Measurements from ENCODE around the gene SLC15A3.
"Not testable (repeated sequence)": the region's sequence is repeated elsewhere in the genome, so short reads cannot be mapped to it uniquely, and the experiment has no call there.

SLC15A3 gene

DNA sequence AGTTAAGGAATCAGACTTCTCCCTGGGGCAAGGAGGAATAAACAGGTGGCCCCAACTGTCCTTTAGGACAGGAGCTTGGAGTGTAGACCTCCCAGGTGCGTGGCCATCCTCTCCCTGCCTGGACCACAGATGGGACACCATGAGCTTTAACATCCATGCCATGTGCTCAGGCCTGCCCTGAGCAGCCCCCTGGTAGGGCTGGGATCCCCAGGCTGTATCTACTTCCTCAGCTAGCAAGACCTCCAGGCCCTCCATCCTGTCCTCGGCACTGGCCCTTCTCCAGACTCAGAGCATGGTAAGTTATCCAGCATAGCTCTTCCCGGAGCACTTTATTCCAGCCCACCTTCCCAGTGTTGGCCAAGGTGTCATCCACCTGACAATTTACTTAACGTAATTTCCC lies 25.2 kb upstream of the SLC15A3 start:
- FAIRE-seq (no peak), DNase-seq (ENCODE audit: low spot score) (no peak)

DNA sequence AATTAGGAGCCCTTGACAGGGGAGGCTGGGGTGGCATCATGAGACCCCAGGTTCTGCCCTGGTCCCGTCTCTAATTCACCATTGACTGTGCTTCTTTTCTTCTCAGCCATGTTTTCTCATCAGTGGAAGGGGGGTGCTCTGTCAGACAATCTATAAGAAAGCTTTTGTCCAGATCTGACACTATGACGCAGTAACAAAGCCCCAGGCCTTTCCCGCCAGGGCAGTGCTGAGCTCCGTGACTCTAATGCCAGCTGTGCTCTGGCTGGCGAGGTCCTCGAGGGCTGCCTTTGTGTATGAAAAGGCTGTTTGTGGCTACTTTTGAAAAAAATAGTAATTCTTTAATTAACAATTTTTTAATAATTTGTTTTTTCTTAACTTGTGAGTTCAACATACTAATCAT lies 22.8 kb upstream of the SLC15A3 start:
- FAIRE-seq: no peak

DNA sequence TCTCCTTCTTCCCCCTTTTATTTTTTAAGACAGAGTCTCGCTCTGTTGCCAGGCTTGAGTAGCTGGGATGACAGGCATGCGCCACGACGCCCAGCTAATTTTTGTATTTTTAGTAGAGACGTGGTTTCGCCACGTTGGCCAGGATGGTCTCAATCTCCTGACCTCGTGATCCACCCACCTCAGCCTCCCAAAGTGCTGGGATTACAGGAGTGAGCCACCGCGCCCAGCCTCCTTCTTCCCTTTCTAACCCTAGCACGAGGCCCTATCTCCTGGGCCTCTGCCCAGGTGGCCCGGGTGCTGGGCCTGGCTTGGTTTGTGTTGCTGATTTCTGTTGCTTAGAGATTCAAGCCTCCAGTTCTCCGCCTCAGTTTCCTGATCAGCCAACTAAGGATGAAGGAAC lies 22.3 kb upstream of the SLC15A3 start:
- not testable (repeated sequence) for DNase-seq (ENCODE audit: low spot score); FAIRE-seq

More for the DNA sequence above, 22.8 kb upstream of the SLC15A3 start:
- DNase-seq (ENCODE audit: low spot score): no peak

DNA sequence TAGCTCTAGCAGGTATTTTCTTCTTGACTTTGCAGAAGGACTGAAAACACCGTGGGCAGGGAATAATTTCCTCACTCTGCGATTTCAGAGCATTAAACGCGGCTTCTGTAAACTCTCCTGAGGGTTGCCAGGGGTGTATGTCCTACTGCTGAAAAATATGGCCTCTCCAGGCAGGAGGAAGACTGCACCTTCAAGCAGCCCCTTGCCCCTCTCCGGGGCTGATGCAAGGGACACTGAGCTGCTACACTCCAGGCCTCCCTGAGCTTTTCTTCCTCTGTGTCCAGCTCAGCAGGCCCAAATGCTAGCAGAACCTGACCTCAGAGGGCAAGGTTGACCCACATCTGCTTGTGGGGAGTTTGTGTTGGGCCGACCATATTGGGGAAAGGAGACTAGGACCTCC lies 21.7 kb upstream of the SLC15A3 start:
- DNase-seq (ENCODE audit: low spot score): no peak
- no peak for FAIRE-seq

DNA sequence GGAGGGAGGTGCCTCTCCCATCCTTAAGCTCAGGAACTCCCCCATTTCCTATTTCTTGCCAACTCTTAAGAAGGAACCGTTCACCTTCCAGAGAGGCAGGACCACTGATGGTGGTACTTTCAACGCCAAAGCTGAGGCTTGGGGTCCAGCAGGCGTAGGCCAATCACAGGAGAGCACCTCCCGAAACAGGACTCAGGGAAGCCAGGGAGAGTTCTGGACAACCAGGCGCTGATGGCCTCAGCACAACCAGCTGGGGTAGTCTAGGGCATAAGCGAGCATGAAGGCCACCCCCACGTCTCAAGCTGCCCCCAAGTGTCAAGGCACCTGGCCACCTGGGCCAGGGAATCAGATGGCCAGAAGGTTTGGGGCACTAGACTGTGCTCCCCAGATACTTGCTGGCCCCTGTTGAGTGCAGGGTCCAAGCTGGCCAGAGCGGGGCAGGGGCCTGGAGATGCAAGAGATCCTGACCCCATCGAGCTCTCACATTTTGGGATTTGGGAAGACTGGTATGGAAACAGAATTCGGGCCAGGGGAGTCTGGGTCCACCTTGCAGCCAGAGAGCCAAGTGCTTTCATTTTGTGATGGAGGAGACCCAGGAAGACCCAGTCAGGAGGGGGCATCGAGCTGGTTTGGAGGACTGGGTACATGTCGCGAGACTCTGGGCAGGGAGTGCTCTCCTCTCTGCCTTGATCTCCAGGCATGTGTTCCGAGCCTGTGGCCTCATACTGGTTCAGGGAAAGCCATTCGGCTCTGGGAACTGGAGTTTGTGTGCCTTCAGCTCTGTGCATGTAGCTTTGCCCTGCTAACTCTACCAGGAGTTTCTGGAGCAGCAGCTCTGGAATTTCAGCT lies 20.4 kb upstream of the SLC15A3 start:
- no peak for FAIRE-seq
- no peak for DNase-seq (ENCODE audit: low spot score)

DNA sequence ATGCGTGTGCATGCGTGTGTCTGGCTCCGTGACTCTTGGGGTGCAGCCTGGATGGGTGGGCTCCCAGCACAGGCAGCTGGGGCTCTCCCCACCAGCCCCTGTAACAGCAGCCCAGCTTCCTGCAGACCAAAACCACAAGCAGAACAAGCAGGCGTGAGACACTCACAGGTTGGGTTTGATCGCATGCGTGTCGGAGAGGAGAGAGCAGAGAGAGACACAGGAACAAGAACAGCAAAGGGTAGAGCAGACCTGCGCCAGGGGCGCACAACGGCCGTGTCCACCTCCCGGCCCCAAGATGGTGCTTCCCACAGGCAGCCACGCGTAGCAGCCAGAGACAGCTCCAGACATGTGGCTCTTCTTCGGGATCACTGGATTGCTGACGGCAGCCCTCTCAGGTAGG lies 19.5 kb upstream of the SLC15A3 start, which contains the start of gene CD6:
CD6 (plus strand) TSS at position 161 of the 400 bp plus-strand sequence; CDS start at position 347, 186 bp downstream.
- FAIRE-seq (no peak), DNase-seq (ENCODE audit: low spot score) (no peak)

DNA sequence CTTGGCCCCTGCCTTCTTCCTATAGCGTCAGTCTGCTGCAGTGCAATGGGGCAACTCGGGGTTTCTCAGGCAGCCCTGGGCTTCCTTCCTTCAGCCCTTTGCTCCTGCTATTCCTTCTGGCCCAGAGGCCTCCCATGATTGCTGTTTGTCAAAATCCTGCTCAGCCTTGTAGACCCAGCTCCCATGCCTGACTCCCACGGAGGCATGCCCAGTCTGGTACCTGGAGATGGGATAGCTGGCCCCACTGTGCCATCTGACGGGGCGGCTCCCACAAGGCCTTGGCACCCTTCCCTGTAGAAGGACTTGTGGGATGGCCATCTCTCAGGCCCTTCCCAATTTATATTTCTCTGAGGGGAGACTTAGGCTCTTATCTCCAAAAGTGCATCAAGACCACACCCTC lies 18.9 kb upstream of the SLC15A3 start:
- no peak for DNase-seq (ENCODE audit: low spot score)
- FAIRE-seq: no peak

DNA sequence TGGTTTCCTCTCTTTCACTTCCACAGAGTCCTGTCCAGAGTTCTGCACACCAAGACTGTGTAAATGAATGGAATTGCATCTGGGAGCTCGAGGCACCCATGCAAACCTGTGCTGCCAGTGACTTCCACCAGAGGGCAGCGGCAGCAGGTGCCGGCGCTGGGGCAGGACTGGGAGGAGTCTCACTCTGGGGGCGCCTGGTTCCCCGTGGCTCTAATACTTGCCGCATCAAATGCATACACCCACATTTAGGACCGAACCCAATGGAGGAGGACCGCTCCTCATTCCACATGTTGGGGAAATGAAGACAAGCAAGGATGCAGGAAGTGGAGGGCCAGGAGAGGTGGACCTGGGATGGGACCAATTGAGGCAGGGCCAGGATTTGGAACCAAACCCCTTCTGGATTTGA lies 18.4 kb upstream of the SLC15A3 start:
- no peak for FAIRE-seq
- DNase-seq (ENCODE audit: low spot score): no peak

DNA sequence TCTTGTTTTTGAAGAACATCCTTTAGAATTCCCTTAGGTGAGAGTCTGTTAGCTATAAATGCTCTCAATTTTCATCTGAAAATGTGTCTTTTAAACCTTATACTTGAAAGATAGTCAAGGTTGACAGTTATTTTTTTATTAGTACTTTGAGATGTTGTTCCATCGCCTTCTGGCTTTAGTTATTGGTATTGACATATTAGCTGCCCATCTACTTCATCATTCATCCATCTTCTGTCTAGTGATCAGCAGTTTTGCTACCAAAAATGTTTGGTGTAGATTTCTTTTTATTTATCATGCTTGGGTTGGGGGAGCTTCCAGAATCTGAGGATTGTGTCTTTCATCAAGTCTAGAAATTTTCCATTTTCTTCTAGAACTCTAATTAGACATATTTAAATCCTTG lies 16.2 kb upstream of the SLC15A3 start:
- FAIRE-seq: no peak
- no peak for DNase-seq (ENCODE audit: low spot score)

DNA sequence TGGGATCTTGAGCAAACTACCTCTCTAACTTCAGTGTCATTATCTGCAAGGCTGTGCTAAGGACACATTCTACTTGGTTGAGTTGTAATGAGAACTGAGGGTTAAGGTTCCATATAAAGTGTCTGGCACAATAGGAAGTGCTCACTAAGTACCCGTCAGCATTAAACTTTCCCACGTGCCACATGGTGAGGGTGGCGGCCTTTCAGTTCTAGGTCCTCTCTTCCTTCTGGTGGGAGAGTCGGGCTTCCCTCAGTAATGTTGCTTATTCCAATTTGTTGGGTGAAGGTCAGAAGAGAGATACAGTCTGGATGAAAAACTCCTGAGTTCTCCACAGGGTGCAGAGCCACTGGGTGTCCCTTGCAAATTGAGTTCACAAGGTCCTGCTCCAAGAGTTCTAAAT lies 14.9 kb upstream of the SLC15A3 start:
- DNase-seq (ENCODE audit: low spot score) (no peak), FAIRE-seq (no peak)

DNA sequence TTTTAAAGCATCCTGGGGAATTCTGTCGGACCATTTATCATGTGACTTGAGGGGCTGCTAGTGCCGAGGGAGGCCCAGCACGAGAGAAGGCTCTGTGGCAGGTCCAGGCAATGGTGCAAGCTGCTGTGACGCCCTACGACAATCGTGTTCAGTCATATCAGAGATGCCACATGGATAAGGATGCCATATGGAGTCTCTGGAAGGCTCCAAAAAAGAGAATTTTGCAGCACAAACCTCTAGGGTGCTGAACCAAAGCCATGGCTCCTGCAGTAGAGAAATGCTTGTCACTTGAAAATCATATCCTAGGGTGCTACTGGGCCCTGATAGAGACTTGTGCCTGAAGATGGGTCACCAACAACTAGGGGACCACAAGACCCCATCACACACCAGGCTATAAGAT lies 12.8 kb upstream of the SLC15A3 start:
- DNase-seq (ENCODE audit: low spot score): no peak
- FAIRE-seq: no peak

DNA sequence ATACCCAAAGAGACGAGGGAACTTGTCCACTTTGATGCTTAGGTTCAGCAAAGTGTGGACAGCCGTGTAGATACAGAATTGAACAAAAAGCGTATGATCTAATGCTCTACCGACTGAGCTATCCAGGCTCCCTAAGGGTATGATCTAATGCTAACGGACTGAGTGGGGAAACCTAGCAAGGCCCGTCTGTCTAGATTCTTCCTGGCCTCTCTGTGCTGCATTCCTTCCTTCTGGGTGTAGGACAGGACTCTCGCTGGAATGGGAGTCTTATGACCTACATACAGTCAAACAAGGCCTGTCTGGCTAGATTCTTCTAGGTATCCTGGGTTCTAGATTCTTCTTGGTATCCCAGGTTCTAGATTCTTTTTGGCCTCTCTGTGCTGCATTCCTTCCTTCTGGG lies 8.4 kb upstream of the SLC15A3 start:
- FAIRE-seq (no peak), DNase-seq (ENCODE audit: low spot score) (no peak)

DNA sequence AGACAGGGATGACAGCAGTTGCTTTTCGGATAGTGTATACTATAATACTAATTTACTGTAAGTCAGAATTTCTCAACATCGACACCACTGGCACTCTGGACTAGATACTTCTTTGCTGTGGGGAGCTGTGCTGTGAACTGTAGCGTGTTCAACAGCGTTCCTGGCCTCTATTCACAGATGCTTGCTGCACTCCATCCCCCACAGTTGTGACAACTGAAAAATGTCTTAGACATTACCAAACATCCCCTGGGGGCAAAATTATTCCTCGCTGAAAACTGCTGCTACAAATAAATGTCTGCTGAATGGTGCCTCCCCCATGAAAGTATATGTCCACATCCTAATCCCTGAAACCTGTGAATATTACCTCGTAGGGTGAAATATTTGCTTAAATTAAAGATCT lies 7.5 kb upstream of the SLC15A3 start:
- DNase-seq (ENCODE audit: low spot score) (no peak), FAIRE-seq (no peak)

DNA sequence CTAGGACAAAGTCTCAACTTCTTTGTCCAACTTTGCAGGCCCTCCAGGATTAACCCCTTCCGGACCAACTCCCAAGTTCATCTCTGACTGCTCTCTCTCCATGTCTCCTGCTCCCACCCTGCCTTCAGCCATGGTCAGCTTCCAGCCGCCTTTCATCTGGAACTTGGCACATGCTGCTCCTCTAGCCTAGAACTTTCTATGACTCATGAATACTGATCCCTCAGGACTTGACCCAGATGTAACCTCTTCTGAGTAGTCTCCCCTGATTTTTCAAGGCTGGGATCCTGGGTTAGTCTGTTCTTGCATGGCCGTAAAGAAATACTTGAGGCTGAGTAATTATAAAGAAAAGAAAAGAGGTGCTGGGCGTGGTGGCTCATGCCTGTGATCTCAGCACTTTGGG lies 5.2 kb upstream of the SLC15A3 start:
- DNase-seq (ENCODE audit: low spot score) (no peak), FAIRE-seq (no peak)

DNA sequence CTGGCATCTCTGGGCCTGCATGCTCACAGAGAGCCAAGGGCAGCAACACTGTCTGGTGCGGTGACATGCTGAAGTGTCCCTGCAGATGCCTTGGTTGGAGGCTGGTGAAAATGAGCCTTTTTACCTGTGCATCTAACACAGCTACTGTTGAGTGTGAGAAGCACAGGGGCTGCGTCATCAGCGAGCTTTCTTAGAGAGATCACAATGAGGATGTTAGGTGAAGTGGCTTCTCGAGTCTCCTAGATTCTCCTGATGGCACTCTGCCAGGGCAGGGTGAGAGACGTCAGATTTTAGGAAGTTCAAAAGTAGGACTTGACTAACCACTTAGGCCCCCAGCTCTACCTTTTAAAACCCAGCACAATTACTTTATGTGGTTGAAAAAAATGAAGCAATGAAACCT lies 3.6 kb upstream of the SLC15A3 start:
- DNase-seq (ENCODE audit: low spot score) (no peak), FAIRE-seq (no peak)

DNA sequence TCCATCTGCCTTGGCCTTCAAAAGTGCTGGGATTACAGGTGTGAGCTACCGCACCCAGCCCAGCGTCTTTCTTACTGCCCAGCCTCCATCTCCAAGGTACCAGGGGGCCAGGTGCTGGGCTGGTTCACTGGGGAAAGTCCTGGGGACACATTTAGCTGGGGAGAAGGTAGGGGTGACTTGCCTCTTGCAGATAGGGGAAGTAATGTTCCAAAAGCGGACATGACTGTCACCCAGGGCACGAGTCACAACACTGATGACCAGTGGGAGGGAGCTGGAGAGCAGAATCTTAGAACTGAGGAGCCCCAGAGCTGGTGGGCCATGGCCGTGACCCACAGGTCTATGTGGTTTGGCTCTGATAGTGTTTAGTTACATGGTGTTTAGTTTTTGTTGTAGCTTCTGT lies 2.4 kb upstream of the SLC15A3 start:
- DNase-seq (ENCODE audit: low spot score) (no peak), FAIRE-seq (no peak)

DNA sequence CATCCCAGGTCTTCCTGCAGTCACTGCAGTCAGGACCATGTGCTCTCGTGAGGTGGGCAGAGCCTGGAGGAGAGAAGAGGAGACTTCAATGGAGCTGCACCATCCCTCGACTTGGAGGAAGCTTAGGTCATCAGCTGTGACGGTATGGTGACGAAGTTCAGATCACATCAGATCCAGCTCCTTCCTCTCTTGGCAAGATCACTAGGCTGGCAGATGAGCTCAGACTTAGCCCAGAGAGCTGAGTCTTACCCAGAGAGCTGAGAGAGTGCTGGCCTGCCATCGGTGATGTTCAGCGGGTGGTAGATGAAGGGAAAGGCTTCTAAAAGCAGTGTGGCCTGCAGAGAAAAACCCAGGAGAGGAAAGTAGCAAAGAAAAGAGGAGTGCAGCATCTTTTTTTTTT lies 1.8 kb upstream of the SLC15A3 start:
- FAIRE-seq (no peak), DNase-seq (ENCODE audit: low spot score) (no peak)

DNA sequence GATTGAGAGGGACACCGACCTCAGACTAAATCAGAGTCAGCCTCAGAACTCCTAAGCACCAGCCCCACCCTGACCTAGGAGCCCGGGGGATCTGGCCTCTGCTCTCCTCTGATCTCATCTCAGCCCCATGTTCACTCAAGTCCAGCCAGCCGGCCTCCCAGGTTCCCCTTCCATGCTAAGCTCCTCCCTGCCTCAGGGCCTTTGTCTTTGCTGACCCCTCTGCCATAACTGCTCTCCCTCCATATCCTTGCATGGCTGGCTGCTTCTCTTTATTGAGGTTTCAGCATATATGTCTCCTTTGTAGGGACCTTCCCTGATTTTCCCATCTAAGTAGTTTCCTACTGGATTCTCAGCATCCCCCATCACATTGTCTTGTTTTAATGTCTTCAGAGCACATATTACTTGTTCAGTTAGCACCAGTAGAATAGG lies 780 bp upstream of the SLC15A3 start:
- DNase-seq (ENCODE audit: low spot score) (no peak), FAIRE-seq (no peak)

DNA sequence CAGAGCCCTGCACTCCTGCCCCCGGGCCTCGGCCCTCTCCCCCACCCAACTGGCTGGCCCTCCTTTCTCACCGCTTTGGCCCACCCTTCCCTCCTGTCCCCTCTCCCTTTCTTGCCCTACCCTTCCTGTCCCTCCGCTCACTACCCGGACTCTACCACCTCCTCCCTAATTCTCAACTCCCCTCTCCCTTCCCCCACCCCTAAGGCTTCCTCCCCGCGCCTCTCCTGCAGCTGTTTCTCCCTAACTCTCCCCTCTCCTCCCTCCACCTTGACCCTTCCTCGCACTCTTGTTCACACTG lies 421 bp downstream of the SLC15A3 start:
- FAIRE-seq (no peak), DNase-seq (ENCODE audit: low spot score) (no peak)

DNA sequence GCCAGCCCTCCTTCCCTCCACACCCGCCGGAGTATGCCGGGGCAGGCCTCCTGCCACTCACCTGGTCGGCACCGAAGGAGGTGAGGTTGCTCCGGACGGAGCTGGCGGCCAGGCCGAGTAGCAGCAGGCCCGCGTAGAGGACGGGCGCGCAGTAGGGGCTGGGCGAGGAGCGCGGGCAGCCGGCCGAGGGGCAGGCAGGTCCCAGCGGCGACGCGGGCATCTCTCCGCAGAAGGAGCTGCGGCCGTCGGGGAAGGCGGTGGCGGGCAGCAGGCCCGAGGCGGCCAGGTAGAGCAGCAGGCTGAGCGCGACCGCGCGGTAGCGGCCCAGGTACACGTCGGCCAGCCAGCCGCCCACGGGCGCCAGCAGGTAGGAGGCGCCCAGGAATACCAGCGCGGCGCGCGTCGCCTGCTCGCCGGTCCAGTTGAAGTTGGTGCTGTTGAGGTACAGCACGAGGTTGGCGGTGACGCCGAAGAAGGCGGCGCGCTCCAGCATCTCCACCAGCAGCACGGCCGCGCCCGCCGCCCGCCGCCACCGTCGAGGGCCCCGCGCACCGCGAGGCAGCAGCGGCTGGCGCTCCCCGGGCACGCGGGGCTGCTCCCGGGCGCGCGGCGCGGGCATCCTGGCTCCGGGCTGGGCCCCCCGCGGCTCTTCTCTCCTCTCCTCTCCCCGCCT lies 907 bp downstream of the SLC15A3 start:
- DNase-seq (ENCODE audit: low spot score) (no peak), FAIRE-seq (no peak)

DNA sequence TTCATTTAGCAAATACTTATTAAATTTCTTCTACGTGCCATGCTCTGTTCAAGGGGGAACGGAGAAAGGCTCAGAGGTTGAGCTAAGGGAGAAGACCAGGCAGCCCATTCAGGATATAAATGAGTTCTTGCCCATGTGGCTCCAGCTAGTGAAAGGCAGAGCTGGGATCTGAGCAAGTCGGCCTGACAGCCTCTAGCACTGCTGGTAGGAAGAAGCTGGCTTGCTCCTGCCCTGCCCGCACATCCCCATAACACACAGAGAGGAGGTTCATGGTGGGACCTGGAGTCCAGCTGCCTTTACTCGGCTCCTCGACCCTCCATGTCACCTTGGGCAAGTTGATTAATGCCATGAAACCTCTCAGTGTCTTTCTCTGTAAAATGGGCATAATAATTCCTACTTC lies 2.0 kb downstream of the SLC15A3 start:
- DNase-seq (ENCODE audit: low spot score) (no peak), FAIRE-seq (no peak)

DNA sequence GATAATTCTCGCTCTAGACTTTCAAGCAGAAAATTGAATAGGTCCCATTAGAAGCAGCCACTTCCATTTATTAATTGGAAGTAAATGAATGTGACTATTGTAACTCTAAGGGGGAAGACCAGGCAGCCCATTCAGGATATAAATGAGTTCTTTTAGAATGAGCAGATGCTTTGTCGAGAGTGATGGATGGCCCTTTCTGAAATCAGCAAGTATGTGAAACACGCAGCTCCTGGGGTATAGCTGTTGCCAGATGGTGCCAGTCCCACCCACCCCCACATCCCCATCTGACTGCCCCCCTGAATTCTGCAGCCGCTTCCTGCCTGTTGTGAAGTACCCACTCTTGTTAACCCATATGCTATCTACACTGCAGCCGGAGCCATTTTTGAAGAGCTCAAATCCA lies 3.7 kb downstream of the SLC15A3 start:
- FAIRE-seq: no peak
- no peak for DNase-seq (ENCODE audit: low spot score)

DNA sequence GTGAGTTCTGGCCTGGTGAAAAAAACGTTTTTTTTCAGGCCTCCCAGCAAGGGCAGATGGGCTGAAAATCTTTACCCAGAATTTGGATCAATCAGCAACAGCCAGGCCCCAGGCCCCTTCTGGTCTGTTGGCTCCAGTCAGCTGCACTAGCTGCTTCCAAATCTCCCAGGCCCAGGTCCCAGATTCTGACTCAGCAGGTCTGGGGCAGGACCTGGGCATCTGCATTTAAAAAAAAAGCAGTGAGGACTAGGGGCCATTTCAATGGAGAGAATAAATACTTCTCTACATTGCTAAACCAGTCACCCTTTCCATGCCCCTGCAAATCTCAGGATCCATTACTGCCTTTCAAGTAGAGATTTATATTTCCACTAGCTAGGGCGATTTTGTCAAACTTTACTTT lies 4.3 kb downstream of the SLC15A3 start:
- DNase-seq (ENCODE audit: low spot score) (no peak), FAIRE-seq (no peak)

Data from RCC 7860 (cell line).